ENCODE measurements around the gene WDR44. TPM values are rescaled to one million over a fixed set of nuclear protein-coding genes. Genes with fewer than 3 reads are reported as not detected.
"Not testable (repeated sequence)": the region's sequence is repeated elsewhere in the genome, so short reads cannot be mapped to it uniquely, and the experiment has no call there.

WDR44 gene
- total RNA-seq, 1 experiment from 2014 or later, result 13.2 TPM

- Mint-ChIP-seq H3K27ac (ENCODE audit: low read depth, unreplicated experiment) (no peak overlapping the region), H3K27me3 (ENCODE audit: insufficient read depth, unreplicated experiment) (no peaks in the 10 kb centered on the region), H3K4me3 (ENCODE audit: unreplicated experiment) (no peak overlapping the region), H3K36me3 (ENCODE audit: insufficient read depth, unreplicated experiment) (no peaks in the 10 kb centered on the region), H3K4me1 (ENCODE audit: insufficient read depth, unreplicated experiment) (no peaks in the 10 kb centered on the region), H3K9me3 (ENCODE audit: unreplicated experiment) (no peaks in the 10 kb centered on the region)
- intact Hi-C loops (cut with micrococcal nuclease), result no loop called here
- no TSS peak for BruUV-seq (replicated peaks)
- no peak for DNase-seq (ENCODE audit: unreplicated experiment)
- ChIA-PET CTCF (interaction anchor here (1.0 to 2.0 kb wide), 3 partner anchors 15 to 128 kb away, joined by 3 to 10 read pairs (median 4); no protein-coding TSS in a partner anchor), POLR2A (no interaction called here)
- no peak for TF ChIP-seq CTCF (IDR thresholded peaks at IDR 0.05; ENCODE audit: unreplicated experiment)
Measured at GRCh38 chrX:118474586-118474985, 128.7 kb downstream of the WDR44 start.

GRCh38 chrX:118475903-118476302, 130.0 kb downstream of the WDR44 start:
- H3K9me3 Mint-ChIP-seq (ENCODE audit: unreplicated experiment), result no peaks in the 10 kb centered on the region
- intact Hi-C loops (cut with micrococcal nuclease), result no loop called here
- POLR2A ChIA-PET, result no interaction called here
- BruUV-seq (replicated peaks), result no TSS peak
- no peaks in the 10 kb centered on the region for H3K36me3 Mint-ChIP-seq (ENCODE audit: insufficient read depth, unreplicated experiment)
- H3K4me3 Mint-ChIP-seq (ENCODE audit: unreplicated experiment), result no peak overlapping the region
- H3K27ac Mint-ChIP-seq (ENCODE audit: low read depth, unreplicated experiment), result no peak overlapping the region
- H3K4me1 Mint-ChIP-seq (ENCODE audit: insufficient read depth, unreplicated experiment), result no peaks in the 10 kb centered on the region
- CTCF ChIA-PET, result interaction anchor here (1.0 to 1.3 kb wide), 2 partner anchors 17 to 126 kb away, joined by 3 to 4 read pairs; no protein-coding TSS in a partner anchor
- DNase-seq (ENCODE audit: unreplicated experiment), result no peak
- TF ChIP-seq CTCF (IDR thresholded peaks at IDR 0.05; ENCODE audit: unreplicated experiment), result no peak
- no peaks in the 10 kb centered on the region for H3K27me3 Mint-ChIP-seq (ENCODE audit: insufficient read depth, unreplicated experiment)

GRCh38 chrX:118480172-118480571, 134.3 kb downstream of the WDR44 start:
- Mint-ChIP-seq H3K27me3 (ENCODE audit: insufficient read depth, unreplicated experiment) (peaks cover 11% of the 10 kb centered on the region), H3K27ac (ENCODE audit: low read depth, unreplicated experiment) (no peak overlapping the region), H3K9me3 (ENCODE audit: unreplicated experiment) (no peaks in the 10 kb centered on the region), H3K4me1 (ENCODE audit: insufficient read depth, unreplicated experiment) (no peaks in the 10 kb centered on the region), H3K4me3 (ENCODE audit: unreplicated experiment) (no peak overlapping the region), H3K36me3 (ENCODE audit: insufficient read depth, unreplicated experiment) (no peaks in the 10 kb centered on the region)
- no TSS peak for BruUV-seq (replicated peaks)
- intact Hi-C loops (cut with micrococcal nuclease), result no loop called here
- ChIA-PET CTCF (no interaction called here), POLR2A (no interaction called here)
- DNase-seq (ENCODE audit: unreplicated experiment), result no peak
- TF ChIP-seq CTCF (IDR thresholded peaks at IDR 0.05; ENCODE audit: unreplicated experiment), result no peak

GRCh38 chrX:118482384-118482783, 136.5 kb downstream of the WDR44 start:
- POLR2A ChIA-PET, result not testable (repeated sequence)

More at GRCh38 chrX:118482384-118482783, 136.5 kb downstream of the WDR44 start:
- intact Hi-C loops (cut with micrococcal nuclease); DNase-seq (ENCODE audit: unreplicated experiment); H3K27ac Mint-ChIP-seq (ENCODE audit: low read depth, unreplicated experiment); H3K4me1 Mint-ChIP-seq (ENCODE audit: insufficient read depth, unreplicated experiment); H3K4me3 Mint-ChIP-seq (ENCODE audit: unreplicated experiment); H3K9me3 Mint-ChIP-seq (ENCODE audit: unreplicated experiment); H3K36me3 Mint-ChIP-seq (ENCODE audit: insufficient read depth, unreplicated experiment); BruUV-seq (replicated peaks): not testable (repeated sequence)
- H3K27me3 Mint-ChIP-seq (ENCODE audit: insufficient read depth, unreplicated experiment), result peaks cover 11% of the 10 kb centered on the region
- CTCF ChIA-PET, result interaction anchor here (0.7 kb wide), 2 partner anchors 10 to 91 kb away, joined by 3 to 4 read pairs; no protein-coding TSS in a partner anchor

All from MCF 10A (cell line).